ENCODE data around the gene MAP4K4.
"Not testable (repeated sequence)": the region's sequence is repeated elsewhere in the genome, so short reads cannot be mapped to it uniquely, and the experiment has no call there.

DNA sequence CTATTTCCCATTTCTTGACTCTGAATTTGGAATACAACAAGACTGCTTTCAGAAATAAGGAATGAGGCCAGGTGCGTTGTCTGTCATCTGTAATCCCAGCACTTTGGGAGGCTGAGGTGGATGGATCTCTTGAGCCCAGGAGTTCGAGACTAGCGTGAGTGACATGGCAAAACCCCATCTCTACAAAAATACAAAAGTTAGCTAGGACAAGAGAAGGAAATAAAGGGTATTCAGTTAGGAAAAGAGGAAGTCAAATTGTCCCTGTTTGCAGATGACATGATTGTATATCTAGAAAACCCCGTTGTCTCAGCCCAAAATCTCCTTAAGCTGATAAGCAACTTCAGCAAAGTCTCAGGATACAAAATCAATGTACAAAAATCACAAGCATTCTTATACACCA, 51.0 kb downstream of the MAP4K4 start:
- not testable (repeated sequence) for TF ChIP-seq BHLHE40 (IDR thresholded peaks at IDR 0.05; ENCODE audit: low read length); SMC3 (IDR thresholded peaks at IDR 0.05; ENCODE audit: low read length); FOXP1 (IDR thresholded peaks at IDR 0.05); FOXP1 (CRISPR knock-in tag; IDR thresholded peaks at IDR 0.05); CHD2 (IDR thresholded peaks at IDR 0.05; ENCODE audit: low read depth, low read length); KDM4B (CRISPR knock-in tag; IDR thresholded peaks at IDR 0.05); JUN (CRISPR knock-in tag; IDR thresholded peaks at IDR 0.05)
- TF ChIP-seq, protein P1, sequence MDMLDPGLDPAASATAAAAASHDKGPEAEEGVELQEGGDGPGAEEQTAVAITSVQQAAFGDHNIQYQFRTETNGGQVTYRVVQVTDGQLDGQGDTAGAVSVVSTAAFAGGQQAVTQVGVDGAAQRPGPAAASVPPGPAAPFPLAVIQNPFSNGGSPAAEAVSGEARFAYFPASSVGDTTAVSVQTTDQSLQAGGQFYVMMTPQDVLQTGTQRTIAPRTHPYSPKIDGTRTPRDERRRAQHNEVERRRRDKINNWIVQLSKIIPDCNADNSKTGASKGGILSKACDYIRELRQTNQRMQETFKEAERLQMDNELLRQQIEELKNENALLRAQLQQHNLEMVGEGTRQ (IDR thresholded peaks at IDR 0.05; ENCODE audit: low read depth, low read length) = not testable (repeated sequence)
- TF ChIP-seq, protein P1 (CRISPR knock-in tag; IDR thresholded peaks at IDR 0.05; ENCODE audit: borderline replicate concordance) = not testable (repeated sequence)
